Peyer's patch (tissue), 4 donors: ENCODE measurements around the gene CD1E.

ENCODE experiments used
- POLR2A ChIP-seq, 2 donors: fragments of 450-650 bp; IDR thresholded peaks; one replicate each; pipeline ENCODE4 v1.5.1; 2017; ENCODE audit warnings: antibody characterized with exemption in 2 of 2, mild to moderate bottlenecking in 2 of 2, moderate library complexity in 2 of 2
- TF ChIP-seq, protein P1 (sequence below), 6 experiments: fragments of 450-650 bp in 4 of 6; fragments of 200-600 bp in 2 of 6; sonication (generic) in 1 of 6; IDR thresholded peaks; one replicate each; pipeline ENCODE4 v1.5.1; 2017 to 2019; ENCODE audit warnings: antibody characterized with exemption in 6 of 6, mild to moderate bottlenecking in 3 of 6, moderate library complexity in 1 of 6

DNA sequence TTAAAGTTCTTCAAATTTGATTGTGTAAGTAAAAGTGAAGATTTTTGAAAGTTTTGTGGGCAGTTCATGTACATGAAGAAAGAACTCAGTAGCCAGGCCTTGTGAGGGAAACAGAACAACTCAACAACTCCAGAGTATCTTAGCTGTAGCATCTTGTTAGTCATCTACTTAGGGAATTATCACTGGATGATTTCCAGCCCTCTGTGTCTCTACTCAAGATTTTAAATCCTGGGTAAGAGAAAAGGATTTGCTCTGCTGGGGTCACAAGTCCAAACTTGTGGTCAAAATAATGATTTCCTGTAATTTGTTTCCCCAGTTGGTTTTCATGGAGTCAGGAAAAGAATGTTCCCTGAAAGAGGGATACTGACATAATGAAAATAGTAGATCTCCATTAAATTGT, 37.4 kb downstream of the CD1E start:
- TF ChIP-seq, protein P1, sequence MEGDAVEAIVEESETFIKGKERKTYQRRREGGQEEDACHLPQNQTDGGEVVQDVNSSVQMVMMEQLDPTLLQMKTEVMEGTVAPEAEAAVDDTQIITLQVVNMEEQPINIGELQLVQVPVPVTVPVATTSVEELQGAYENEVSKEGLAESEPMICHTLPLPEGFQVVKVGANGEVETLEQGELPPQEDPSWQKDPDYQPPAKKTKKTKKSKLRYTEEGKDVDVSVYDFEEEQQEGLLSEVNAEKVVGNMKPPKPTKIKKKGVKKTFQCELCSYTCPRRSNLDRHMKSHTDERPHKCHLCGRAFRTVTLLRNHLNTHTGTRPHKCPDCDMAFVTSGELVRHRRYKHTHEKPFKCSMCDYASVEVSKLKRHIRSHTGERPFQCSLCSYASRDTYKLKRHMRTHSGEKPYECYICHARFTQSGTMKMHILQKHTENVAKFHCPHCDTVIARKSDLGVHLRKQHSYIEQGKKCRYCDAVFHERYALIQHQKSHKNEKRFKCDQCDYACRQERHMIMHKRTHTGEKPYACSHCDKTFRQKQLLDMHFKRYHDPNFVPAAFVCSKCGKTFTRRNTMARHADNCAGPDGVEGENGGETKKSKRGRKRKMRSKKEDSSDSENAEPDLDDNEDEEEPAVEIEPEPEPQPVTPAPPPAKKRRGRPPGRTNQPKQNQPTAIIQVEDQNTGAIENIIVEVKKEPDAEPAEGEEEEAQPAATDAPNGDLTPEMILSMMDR (IDR thresholded peaks at IDR 0.05), result no peak
- TF ChIP-seq POLR2A (IDR thresholded peaks at IDR 0.05), result no peak
